Measurements from ENCODE around the gene UBASH3B.

DNA sequence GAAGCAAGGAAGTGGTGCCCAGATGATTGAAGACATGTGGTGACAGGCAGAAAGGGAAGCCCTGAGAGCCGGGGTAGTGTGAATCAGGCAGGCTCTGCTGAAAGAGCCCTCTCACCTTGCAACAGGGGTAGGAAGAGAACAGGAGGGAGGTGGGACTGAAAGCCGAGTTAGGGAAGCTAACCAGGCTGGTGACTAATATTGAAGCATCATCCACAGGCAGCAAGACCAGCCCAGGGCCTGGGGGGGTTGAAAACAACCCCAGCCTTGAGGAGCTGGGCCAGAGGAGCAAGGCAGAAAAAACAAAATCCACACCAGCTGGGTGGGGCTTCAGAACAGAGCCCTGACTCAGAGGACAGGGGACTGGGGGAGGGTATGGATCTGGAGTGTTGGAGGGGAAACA, 147.8 kb downstream of the UBASH3B start:
- TF ChIP-seq, protein P1, sequence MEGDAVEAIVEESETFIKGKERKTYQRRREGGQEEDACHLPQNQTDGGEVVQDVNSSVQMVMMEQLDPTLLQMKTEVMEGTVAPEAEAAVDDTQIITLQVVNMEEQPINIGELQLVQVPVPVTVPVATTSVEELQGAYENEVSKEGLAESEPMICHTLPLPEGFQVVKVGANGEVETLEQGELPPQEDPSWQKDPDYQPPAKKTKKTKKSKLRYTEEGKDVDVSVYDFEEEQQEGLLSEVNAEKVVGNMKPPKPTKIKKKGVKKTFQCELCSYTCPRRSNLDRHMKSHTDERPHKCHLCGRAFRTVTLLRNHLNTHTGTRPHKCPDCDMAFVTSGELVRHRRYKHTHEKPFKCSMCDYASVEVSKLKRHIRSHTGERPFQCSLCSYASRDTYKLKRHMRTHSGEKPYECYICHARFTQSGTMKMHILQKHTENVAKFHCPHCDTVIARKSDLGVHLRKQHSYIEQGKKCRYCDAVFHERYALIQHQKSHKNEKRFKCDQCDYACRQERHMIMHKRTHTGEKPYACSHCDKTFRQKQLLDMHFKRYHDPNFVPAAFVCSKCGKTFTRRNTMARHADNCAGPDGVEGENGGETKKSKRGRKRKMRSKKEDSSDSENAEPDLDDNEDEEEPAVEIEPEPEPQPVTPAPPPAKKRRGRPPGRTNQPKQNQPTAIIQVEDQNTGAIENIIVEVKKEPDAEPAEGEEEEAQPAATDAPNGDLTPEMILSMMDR (conservative IDR thresholded peaks at IDR 0.05 in 1 of 2, IDR thresholded peaks at IDR 0.05 in 1 of 2; ENCODE audit: low read depth in 1 of 2, low read length in 2 of 2) = no peak
- no peak for TF ChIP-seq EZH2 (IDR thresholded peaks at IDR 0.05; ENCODE audit: low read length, missing control alignments)

All from fibroblast of lung (primary cell).